Measurements from ENCODE around the gene ZNF487.
"Not testable (repeated sequence)": the region's sequence is repeated elsewhere in the genome, so short reads cannot be mapped to it uniquely, and the experiment has no call there.

ZNF487 gene

DNA sequence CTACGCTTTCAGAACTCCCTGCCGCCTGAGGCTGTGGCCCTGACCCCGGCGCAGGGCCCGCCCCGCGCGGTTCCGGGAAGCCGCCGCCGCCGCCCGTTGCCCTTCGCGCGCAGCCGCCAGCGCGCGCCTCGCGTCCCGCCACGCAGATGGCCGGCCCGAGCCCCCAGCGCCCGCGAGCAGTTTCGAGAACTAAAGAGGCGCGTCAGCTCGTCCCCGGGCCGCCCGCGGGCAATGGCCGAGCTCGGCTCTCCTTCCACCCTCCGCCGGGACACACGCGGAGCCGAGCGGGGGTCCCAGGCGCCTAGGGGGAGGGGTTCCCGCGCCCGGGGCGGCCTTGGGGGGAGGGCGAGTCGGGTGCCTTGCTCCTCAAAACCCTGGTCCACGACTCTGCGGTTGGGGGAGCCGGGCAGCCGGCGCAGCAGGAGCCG, 29.7 kb upstream of the ZNF487 start:
- no peak for DNase-seq

GRCh38 chr10:43407576-43408330, 29.2 kb upstream of the ZNF487 start:
- DNase-seq: no peak

- no peak for DNase-seq
Observed at GRCh38 chr10:43408331-43408709, 28.6 kb upstream of the ZNF487 start.

DNA sequence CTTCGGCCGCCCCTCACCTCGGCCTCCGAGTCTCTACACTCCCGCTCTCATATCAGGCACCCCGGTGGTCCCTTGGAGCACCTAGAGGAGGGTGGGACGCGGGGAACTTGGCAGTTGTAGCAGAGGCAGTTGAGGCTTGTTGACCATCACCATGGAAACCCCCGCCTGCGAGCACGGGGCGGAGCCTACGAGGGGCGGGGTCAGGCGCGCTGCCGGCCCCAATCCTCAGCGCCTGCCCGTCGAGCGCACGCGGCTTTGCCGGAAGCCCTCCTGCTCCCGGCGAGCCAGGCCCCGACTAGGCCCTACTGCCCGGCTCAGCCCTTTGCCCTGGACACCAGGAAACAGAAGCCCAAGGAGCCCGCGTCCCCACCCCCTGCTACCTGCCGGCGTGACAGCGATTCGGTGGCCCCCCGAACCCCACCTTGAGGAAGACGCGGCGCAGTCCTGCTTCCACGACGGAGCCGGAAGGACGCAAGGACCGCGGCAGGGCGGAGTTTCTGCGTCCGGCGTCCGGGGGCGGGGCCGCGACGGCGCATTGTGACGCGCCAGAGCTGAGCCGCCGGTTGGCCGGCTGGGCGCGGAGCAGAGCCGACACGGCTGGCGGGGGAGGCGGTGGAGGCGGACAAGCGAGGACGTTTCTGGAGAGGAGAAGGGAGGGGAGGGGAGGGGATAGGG, 28.1 kb upstream of the ZNF487 start, which contains the start of gene HNRNPF:
HNRNPF (minus strand) TSS at position 477 of the 675 bp plus-strand sequence. CDS start 21,302 bp downstream, outside the sequence.
- peak; percentile 50 for DNase-seq

GRCh38 chr10:43409385-43410109, 27.4 kb upstream of the ZNF487 start:
- no peak for DNase-seq

- DNase-seq: no peak
Observed at GRCh38 chr10:43410345-43410744, 26.6 kb upstream of the ZNF487 start.

GRCh38 chr10:43411536-43411935, 25.4 kb upstream of the ZNF487 start:
- DNase-seq: no peak

GRCh38 chr10:43415544-43415943, 21.4 kb upstream of the ZNF487 start:
- DNase-seq: no peak

- no peak for DNase-seq
Observed at GRCh38 chr10:43417950-43418768, 18.8 kb upstream of the ZNF487 start.

DNA sequence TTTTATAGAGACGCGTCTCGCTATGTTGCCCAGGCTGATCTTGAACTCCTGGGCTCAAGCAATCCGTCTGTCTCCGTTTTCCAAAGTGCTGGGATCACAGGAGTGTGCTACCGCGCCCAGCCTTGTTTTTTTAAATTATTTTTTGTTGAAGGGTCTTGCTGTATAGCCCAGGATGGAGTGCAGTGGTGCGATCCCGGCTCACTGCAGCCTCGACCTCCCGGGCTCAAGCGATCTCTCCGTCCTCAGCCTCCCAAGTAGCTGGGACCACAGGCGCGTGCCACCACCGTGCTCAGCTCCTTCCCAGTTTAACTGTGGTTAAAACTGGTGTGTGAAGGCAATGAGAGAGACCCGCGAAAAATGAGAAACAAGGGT, 16.9 kb upstream of the ZNF487 start:
- no peak for DNase-seq

DNA sequence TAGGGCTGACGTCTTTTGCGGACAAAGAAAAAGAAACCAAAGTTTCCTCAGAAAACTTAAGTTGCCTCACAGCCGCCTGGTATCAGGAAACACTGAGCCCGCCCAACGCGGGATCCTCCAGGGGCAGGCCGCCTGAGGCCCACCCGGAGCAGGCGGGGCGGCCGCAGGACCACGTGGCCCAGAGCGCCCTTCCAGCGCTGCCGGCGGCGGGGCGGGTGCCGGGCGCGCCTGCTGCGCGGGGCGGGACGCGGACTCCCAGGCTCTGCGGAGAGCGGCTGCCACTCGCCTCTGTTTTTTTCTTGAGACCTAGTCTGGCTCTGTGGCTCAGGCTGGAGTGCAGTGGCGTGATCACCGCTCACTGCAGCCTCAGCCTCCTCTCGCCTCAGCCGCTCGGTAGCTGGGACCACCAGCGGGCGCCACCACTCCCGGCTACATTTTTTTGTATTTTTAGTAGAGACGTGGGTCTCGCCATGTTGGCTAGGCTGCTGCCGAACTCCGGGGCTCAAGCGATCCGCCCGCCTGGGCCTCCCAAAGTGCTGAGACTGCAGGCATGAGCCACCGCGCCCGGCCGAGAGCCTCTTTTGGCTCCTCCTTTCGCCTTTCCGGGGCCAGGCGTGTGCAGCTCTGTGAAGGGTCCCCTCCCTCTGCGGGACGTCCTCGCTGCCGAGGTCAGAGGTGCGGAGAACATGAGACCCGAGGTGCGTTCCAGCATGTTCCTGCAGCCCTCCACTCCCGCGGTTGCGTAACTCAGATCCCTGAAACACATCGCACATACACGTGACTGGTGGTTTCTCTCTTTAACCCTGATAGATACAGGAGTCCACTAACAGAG, 16.3 kb upstream of the ZNF487 start:
- DNase-seq: no peak

- DNase-seq: no peak
Observed at GRCh38 chr10:43421201-43421507, 15.8 kb upstream of the ZNF487 start.

DNA sequence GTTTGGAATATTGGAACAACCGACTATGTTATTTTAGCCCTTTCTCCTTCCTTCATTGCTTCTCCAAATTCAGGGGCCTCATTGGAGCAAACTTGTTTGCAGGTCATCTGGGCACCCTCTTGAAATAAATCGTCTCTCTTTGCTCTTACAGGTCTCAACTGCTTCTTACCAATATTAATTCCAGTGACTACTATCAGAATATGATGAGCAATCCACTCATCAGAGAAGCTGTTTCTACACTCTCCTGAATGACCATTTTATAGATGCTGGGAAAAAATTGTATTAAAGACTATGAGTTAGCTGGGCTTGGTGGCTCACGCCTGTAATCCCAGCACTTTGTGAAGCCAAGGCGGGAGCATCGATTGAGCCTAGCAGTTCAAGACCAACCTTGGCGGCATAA, 15.4 kb upstream of the ZNF487 start:
- no peak for DNase-seq

- not testable (repeated sequence) for DNase-seq
Observed at GRCh38 chr10:43421944-43422343, 15.0 kb upstream of the ZNF487 start.

GRCh38 chr10:43424416-43424815, 12.5 kb upstream of the ZNF487 start:
- DNase-seq: no peak

DNA sequence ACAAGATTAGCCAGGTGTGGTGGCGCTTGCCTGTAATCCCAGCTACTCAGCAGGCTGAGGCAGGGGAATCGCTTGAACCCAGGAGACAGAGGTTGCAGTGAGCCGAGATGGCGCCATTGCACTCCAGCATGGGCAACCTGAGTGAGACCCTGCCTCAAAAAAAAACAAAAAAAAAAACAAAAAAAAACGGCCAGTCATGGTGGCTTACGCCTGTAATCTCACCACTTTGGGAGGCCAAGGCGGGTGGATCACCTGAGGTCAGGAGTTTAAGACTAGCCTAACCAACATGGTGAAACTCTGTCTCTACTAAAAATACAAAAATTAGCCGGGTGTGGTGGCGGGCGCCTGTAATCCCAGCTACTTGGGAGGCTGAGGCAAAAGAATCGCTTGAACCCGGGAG, 10.4 kb upstream of the ZNF487 start:
- not testable (repeated sequence) for DNase-seq

DNA sequence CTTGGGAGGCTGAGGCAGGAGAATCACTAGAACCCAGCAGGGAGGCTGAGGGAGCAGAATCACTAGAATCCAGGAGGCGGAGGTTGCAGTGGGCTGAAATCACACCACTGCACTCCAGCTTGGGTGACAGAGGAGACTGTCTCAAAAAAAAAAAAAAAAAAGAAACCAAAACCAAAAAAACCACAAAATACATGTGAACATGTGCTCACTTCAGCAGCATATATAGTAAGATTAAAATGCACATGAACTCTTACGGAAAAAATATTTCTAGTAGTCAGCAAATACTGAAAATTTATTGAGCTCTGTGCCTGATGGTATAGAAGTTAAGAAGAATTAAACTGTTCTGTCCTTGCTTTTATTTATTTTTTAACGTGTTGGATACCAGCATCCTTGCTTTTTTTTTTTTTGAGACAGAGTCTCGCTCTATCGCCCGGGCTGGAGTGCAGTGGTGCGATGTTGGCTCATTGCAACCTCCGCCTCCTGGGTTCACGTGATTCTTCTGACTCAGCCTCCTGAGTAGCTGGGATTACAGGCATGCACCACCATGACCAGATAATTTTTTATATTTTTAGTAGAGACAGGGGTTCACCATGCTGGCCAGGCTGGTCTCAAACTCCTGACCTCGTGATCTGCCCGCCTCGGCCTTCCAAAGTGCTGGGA, 9.6 kb upstream of the ZNF487 start:
- no peak for DNase-seq

DNA sequence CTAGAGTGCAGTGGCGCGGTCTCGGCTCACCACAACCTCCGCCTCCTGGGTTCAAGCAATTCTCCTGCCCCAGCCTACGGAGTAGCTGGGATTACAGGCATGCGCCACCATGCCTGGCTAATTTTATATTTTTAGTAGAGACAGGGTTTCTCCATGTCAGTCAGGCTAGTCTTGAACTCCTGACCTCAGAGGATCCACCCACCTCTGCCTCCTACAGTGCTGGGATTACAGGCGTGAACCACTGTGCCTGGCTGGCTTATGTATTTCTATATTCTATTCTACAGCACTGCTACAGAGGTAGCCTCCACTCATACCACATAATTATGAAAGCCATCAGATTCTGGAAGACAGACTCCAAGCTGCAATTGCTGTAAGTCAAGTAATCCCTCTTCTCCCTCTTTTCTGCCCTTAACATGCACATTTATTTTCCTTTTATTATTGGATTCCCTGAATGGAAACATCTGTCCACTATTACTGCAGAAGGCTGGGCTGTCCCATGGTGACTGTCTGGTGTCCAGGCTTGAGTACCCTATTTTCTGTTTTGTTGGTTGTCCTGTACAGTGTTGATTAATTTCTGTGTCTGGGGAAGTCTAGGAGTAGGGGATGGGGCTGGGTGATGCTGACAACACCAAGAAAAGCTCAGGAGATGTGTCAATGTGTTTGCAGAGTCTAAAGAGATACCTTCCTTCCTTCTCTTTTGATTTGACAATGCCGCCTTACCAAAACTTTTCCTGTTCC, 5.8 kb upstream of the ZNF487 start:
- DNase-seq: no peak

GRCh38 chr10:43437141-43437870, 395 bp downstream of the ZNF487 start:
- no peak for DNase-seq

GRCh38 chr10:43440463-43441134, 3.7 kb downstream of the ZNF487 start:
- DNase-seq: no peak
